Stimulated activated naive B cell treated with anti-CD40 and anti-IgM and Interleukin-4, amounts not matched to agents 10 μg/mL and 1 μg/mL and 100 μg/mL, for 72 hours (primary cell): ENCODE results near the gene TPD52L1.

Experiments
- ATAC-seq, 2 donors: fragments of 150-1000 bp; cut with Tn5 transposase; replicated peaks; 2 replicates each; pipeline ENCODE4 v1.10.0; 2021; ENCODE audit warnings: moderate library complexity in 1 of 2
- DNase-seq: peaks from one replicate; pipeline ENCODE4 v3.0.0; 2021
- H3K27ac Mint-ChIP-seq: one replicate; pipeline ENCODE4 v1.8.0; 2022; ENCODE audit warnings: mild to moderate bottlenecking, mixed read lengths
- H3K27me3 Mint-ChIP-seq, 2 donors: one replicate each; pipeline ENCODE4 v1.8.0; 2022; ENCODE audit warnings: mixed read lengths in 2 of 2
- H3K36me3 Mint-ChIP-seq, 2 donors: one replicate each; pipeline ENCODE4 v1.8.0; 2022; ENCODE audit warnings: mixed read lengths in 2 of 2, mild to moderate bottlenecking in 1 of 2
- H3K4me1 Mint-ChIP-seq, 2 donors: one replicate each; pipeline ENCODE4 v1.8.0; 2022; ENCODE audit warnings: mixed read lengths in 2 of 2, mild to moderate bottlenecking in 1 of 2
- H3K4me3 Mint-ChIP-seq, 2 donors: one replicate each; pipeline ENCODE4 v1.8.0; 2022; ENCODE audit warnings: mild to moderate bottlenecking in 2 of 2, mixed read lengths in 2 of 2, moderate library complexity in 1 of 2
- H3K9me3 Mint-ChIP-seq, 2 donors: one replicate each; pipeline ENCODE4 v1.8.0; 2022; ENCODE audit warnings: mixed read lengths in 2 of 2, mild to moderate bottlenecking in 1 of 2

Gene TPD52L1

GRCh38 chr6:125217369-125217768 lies 63.8 kb downstream of the TPD52L1 start:
- H3K27ac Mint-ChIP-seq = no peak overlapping the region
- ATAC-seq = no peak
- DNase-seq = no peak

GRCh38 chr6:125217992-125218391 lies 64.4 kb downstream of the TPD52L1 start:
- Mint-ChIP-seq H3K4me1 (no peaks in the 10 kb centered on the region), H3K9me3 (no peaks in the 10 kb centered on the region), H3K27me3 (peaks cover 7 to 13% of the 10 kb centered on the region in 2 donors), H3K27ac (no peak overlapping the region), H3K4me3 (no peak overlapping the region), H3K36me3 (no peaks in the 10 kb centered on the region)
- DNase-seq = no peak
- no peak for ATAC-seq

More at GRCh38 chr6:125217369-125217768, 63.8 kb downstream of the TPD52L1 start:
- no peaks in the 10 kb centered on the region for H3K4me1 Mint-ChIP-seq
- H3K9me3 Mint-ChIP-seq = no peaks in the 10 kb centered on the region
- no peaks in the 10 kb centered on the region for H3K36me3 Mint-ChIP-seq
- H3K27me3 Mint-ChIP-seq = peaks cover 7 to 13% of the 10 kb centered on the region in 2 donors
- no peak overlapping the region for H3K4me3 Mint-ChIP-seq

GRCh38 chr6:125219361-125219895 lies 65.9 kb downstream of the TPD52L1 start:
- ATAC-seq = no peak

GRCh38 chr6:125220712-125221111 lies 67.1 kb downstream of the TPD52L1 start:
- ATAC-seq = peak in 1 of 2 donors; percentile 14
- no peaks in the 10 kb centered on the region for H3K4me1 Mint-ChIP-seq
- H3K9me3 Mint-ChIP-seq = no peaks in the 10 kb centered on the region
- H3K27me3 Mint-ChIP-seq = peaks cover 7 to 13% of the 10 kb centered on the region in 2 donors
- H3K36me3 Mint-ChIP-seq = no peaks in the 10 kb centered on the region
- no peak overlapping the region for H3K4me3 Mint-ChIP-seq
- H3K27ac Mint-ChIP-seq = no peak overlapping the region
- DNase-seq = no peak

More at GRCh38 chr6:125219361-125219895, 65.9 kb downstream of the TPD52L1 start:
- Mint-ChIP-seq H3K4me3 (no peak overlapping the region), H3K27me3 (peaks cover 7 to 13% of the 10 kb centered on the region in 2 donors), H3K27ac (no peak overlapping the region), H3K36me3 (no peaks in the 10 kb centered on the region), H3K9me3 (no peaks in the 10 kb centered on the region), H3K4me1 (no peaks in the 10 kb centered on the region)
- DNase-seq = no peak

GRCh38 chr6:125222531-125223455 lies 69.2 kb downstream of the TPD52L1 start:
- Mint-ChIP-seq H3K4me3 (no peak overlapping the region), H3K27ac (no peak overlapping the region), H3K36me3 (no peaks in the 10 kb centered on the region), H3K27me3 (peaks cover 7 to 8% of the 10 kb centered on the region in 2 donors), H3K4me1 (no peaks in the 10 kb centered on the region), H3K9me3 (no peaks in the 10 kb centered on the region)
- ATAC-seq (no peak), DNase-seq (no peak)

- no peak overlapping the region for H3K4me3 Mint-ChIP-seq
- ATAC-seq (no peak), DNase-seq (no peak)
- H3K36me3 Mint-ChIP-seq = no peaks in the 10 kb centered on the region
- no peaks in the 10 kb centered on the region for H3K4me1 Mint-ChIP-seq
- peaks cover 7 to 8% of the 10 kb centered on the region in 2 donors for H3K27me3 Mint-ChIP-seq
- H3K27ac Mint-ChIP-seq = no peak overlapping the region
- no peaks in the 10 kb centered on the region for H3K9me3 Mint-ChIP-seq
These were observed 70.8 kb downstream of the TPD52L1 start for GRCh38 chr6:125224231-125224861.

GRCh38 chr6:125227244-125227643 lies 73.7 kb downstream of the TPD52L1 start:
- H3K9me3 Mint-ChIP-seq = no peaks in the 10 kb centered on the region
- no peak overlapping the region for H3K27ac Mint-ChIP-seq
- H3K4me1 Mint-ChIP-seq = no peaks in the 10 kb centered on the region
- no peak overlapping the region for H3K4me3 Mint-ChIP-seq
- no peaks in the 10 kb centered on the region for H3K27me3 Mint-ChIP-seq
- no peaks in the 10 kb centered on the region for H3K36me3 Mint-ChIP-seq
- DNase-seq (no peak), ATAC-seq (no peak)

GRCh38 chr6:125228981-125229479 lies 75.5 kb downstream of the TPD52L1 start:
- DNase-seq (no peak), ATAC-seq (no peak)
- Mint-ChIP-seq H3K27me3 (no peaks in the 10 kb centered on the region), H3K27ac (no peak overlapping the region), H3K36me3 (no peaks in the 10 kb centered on the region), H3K9me3 (no peaks in the 10 kb centered on the region), H3K4me3 (no peak overlapping the region), H3K4me1 (no peaks in the 10 kb centered on the region)

GRCh38 chr6:125230674-125231073 lies 77.1 kb downstream of the TPD52L1 start:
- Mint-ChIP-seq H3K27ac (no peak overlapping the region), H3K4me1 (no peaks in the 10 kb centered on the region), H3K9me3 (no peaks in the 10 kb centered on the region), H3K4me3 (no peak overlapping the region), H3K27me3 (no peaks in the 10 kb centered on the region), H3K36me3 (no peaks in the 10 kb centered on the region)
- ATAC-seq (no peak), DNase-seq (no peak)

- no peaks in the 10 kb centered on the region for H3K4me1 Mint-ChIP-seq
These were observed 77.6 kb downstream of the TPD52L1 start for GRCh38 chr6:125231133-125231532.

GRCh38 chr6:125231574-125232343 lies 78.2 kb downstream of the TPD52L1 start:
- Mint-ChIP-seq H3K36me3 (no peaks in the 10 kb centered on the region), H3K9me3 (no peaks in the 10 kb centered on the region), H3K27ac (no peak overlapping the region), H3K4me3 (no peak overlapping the region), H3K27me3 (no peaks in the 10 kb centered on the region), H3K4me1 (no peaks in the 10 kb centered on the region)
- ATAC-seq = no peak
- DNase-seq = no peak

More at GRCh38 chr6:125231133-125231532, 77.6 kb downstream of the TPD52L1 start:
- Mint-ChIP-seq H3K36me3 (no peaks in the 10 kb centered on the region), H3K4me3 (no peak overlapping the region), H3K9me3 (no peaks in the 10 kb centered on the region), H3K27me3 (no peaks in the 10 kb centered on the region), H3K27ac (no peak overlapping the region)
- ATAC-seq = no peak
- DNase-seq = no peak

- Mint-ChIP-seq H3K27me3 (no peaks in the 10 kb centered on the region), H3K36me3 (no peaks in the 10 kb centered on the region), H3K9me3 (no peaks in the 10 kb centered on the region), H3K4me3 (no peak overlapping the region), H3K27ac (no peak overlapping the region), H3K4me1 (no peaks in the 10 kb centered on the region)
- ATAC-seq = no peak
- DNase-seq = no peak
These were observed 78.9 kb downstream of the TPD52L1 start for GRCh38 chr6:125232466-125232865.

- no peaks in the 10 kb centered on the region for H3K9me3 Mint-ChIP-seq
- no peaks in the 10 kb centered on the region for H3K4me1 Mint-ChIP-seq
- no peak for ATAC-seq
- H3K27me3 Mint-ChIP-seq = no peaks in the 10 kb centered on the region
- H3K27ac Mint-ChIP-seq = no peak overlapping the region
- DNase-seq = no peak
- H3K4me3 Mint-ChIP-seq = no peak overlapping the region
- no peaks in the 10 kb centered on the region for H3K36me3 Mint-ChIP-seq
These were observed 79.6 kb downstream of the TPD52L1 start for GRCh38 chr6:125233202-125233601.
